ENCODE results near the gene MAB21L3.
A peak's percentile ranks its signal among the peaks of the same experiment; 100 is the strongest.
"Not testable (repeated sequence)": the region's sequence is repeated elsewhere in the genome, so short reads cannot be mapped to it uniquely, and the experiment has no call there.

Gene MAB21L3

DNA sequence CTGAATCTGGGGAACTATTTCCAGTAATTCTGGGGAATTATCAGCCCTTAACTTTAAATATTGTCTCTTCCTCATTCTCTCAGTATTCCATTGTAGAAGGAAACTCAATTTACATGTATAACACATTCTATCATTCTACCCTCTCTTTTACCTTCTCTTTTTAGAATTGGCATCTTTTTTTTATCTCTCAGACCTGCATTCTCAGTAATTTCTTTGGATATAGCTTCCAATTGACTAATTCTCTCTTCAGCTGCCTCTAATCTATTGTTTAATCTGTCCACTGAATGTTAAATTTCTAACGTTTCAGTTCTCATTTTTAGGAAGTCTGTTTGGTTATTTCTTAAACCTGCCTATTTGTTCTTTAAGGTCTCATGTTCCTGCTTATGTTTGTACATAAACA, 33.0 kb downstream of the MAB21L3 start:
- DNase-seq: no peak

DNA sequence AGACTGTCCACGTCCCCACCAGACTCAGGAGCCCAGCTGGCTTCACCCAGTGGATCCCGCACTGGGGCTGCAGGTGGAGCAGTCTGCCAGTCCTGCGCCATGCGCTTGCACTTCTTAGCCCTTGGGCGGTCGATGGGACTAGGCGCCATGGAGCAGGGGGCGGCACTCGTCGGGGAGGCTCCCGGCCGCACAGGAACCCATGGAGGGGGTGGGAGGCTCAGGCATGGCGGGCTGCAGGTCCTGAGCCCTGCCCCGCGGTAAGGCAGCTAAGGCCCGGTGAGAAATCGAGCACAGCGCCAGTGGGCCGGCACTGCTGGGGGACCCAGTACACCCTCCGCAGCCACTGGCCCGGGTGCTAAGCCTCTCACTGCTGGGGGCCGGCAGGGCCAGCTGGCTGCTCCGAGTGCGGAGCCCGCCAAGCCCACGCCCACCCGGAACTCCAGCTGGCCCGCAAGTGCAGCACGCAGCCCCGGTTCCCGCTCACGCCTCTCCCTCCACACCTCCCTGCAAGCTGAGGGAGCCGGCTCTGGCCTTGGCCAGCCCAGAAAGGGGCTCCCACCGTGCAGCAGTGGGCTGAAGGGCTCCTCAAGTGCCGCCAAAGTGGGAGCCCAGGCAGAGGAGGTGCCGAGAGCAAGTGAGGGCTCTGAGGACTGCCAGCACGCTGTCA, 35.4 kb downstream of the MAB21L3 start:
- not testable (repeated sequence) for DNase-seq

DNA sequence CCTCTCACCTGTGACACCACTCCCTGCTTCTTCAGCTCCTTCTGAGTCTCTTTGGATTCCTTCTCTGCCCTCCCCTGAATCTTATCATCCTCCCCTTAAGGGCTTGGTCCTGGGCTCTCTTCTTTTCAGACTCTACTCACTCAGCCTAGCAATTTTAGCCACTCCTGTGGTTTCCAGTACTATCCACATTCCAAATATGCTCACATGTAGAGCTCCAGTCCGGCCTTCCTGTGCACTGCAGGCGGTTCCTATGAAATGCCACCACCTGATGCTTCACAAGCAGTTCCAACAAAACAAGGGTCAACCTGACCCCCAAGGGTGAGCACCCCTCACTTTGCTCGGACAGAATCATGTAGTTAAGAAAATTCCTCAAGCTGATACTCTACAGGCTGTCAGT, 35.9 kb downstream of the MAB21L3 start:
- DNase-seq: no peak

DNA sequence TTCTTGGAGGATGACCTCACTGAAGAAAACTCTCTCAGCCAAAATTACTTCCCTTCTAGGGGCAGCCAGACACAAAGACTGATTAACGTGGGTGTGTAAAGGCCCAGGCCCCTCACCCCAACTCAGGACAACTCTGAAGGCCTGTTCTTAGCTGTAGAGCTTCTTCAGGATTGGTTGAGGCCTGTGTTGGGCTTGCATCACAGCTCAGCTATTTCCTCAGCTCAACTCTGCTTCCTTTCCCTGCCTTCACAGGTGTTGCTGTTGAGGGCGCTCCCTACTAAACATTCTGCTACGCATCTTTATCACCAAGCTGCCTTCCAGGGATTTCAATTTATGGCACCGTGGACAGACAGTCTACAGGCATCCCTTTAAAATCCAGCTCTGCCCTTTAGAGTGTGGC, 36.8 kb downstream of the MAB21L3 start:
- no peak for DNase-seq

DNA sequence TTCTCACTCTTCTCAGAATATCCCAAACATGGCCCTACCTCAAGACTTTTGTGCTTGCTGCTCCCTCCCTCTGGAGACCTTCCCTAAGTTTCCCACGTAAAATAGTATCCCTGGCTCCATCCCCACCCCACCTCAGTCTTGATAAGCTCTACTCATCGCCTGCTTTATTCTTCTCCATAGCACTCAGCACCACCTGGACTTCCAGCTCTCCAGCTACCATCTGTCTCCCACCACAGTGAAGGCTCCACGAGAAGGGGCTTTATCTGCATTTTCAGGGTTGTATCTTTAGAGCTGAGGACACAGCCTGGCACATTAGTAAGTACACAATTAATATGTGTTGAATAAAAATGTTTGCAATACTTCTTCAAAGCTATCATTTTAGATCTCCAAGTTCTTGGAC, 37.8 kb downstream of the MAB21L3 start:
- DNase-seq: no peak

DNA sequence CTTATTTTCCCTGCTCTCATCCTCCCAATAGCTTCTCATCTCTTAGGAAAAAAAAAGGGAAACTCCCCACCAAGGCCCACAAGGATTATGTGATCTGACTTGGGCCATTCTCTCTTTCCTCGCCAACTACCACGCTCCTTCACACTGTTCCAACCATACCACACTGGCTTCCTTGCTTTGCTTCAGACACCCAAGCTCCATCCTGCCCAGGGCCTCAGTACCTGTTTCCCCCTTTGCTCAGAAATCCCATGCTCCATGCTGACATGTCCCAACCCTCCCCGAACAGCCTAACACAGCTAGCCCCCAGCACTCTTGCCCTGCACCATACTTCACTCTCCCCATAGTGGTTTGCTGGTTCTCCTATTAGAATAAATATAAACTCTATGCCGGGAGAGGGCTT, 39.2 kb downstream of the MAB21L3 start:
- DNase-seq: no peak

DNA sequence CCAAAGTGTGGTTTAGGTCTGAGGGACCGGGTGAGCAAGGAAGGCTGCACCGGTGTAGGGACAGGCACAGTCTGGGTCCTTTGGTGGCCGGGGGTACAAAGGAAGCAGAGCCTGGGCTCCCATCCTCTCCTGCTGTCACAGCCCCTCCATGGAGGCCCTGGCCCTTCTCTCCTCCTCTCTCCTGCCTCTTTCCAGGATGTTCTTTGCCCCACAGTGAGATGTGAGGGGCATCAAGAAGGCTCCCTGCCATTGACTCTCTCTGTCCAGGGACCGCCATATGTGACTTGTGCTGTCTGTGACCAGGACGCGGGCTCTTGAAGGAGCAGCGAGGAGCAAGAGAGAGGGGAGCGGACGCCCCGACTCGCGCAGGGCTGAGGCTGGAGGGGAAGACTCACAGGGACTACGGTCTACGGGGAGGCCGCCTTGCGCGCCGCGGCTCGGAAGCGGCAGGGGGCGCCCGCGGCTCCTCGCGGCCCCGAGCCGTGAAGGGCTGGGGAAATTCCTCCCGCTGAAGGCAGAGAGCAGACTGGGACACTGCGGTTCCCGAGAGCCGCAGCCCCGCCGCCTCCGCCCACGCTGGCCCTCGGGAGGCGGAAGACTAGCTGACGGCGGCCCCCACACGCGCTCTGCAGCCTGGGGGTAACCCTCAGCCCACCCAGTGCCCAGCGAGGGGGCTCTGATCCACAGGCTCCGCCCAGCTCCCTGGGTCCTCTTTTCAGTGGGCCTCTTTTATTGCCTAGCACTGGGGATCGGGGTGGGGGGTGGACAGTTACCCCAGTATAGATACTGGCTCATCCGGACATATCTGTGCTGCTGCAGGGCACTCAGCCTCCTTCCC, 40.8 kb downstream of the MAB21L3 start:
- DNase-seq: peak; percentile 66

DNA sequence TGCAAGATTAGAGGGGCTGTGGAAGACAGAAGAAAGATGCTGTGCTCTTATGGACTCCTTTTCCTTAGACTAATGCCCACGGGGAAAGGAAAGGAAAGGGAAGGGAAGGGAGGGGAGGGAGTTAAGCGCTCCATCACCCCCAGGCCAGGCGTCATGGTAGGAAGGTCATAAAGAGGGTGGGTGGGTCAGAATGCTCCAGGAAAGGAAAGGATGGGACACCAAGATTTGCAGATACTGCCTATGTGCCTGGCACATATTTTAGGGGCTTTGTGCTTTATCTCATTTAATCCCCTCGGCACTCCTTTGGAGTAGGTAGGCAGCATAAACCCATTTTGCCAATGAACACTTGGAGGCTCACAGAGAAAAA, 41.4 kb downstream of the MAB21L3 start:
- DNase-seq: no peak

DNA sequence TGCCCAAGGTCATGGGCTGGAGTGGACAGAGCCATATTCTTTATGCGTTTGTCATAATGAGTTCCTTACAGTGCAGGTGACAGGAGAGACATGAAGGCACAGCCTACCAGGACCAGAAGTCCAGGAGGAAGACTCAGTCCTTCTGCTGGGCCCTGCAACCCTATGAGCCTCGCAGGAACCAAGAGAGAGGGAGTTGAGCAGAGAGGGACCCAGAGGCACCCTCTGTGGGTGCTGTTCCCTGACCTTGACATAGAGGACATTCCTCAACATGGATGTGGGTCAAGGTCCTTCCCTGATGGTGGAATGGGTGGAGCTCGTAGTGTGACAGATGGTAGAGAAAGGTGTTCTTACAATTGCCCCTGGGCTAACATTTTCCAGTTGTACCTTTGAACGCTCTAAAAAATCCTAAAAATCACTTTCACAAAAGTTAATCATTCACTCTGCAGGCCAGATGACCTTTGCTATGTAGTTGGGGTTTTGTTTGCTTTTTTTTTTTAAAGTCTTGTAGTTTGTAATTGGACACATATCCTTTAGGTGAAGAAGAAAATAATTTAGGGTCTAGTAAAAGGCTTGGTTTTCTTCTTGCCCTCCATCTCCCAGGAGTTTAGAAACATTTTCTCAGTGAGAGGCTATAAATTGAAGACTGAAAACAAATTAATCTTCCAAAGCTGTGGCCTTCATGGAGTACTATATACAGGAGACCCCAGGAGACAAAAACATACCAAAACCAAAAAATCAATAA, 41.9 kb downstream of the MAB21L3 start:
- no peak for DNase-seq

DNA sequence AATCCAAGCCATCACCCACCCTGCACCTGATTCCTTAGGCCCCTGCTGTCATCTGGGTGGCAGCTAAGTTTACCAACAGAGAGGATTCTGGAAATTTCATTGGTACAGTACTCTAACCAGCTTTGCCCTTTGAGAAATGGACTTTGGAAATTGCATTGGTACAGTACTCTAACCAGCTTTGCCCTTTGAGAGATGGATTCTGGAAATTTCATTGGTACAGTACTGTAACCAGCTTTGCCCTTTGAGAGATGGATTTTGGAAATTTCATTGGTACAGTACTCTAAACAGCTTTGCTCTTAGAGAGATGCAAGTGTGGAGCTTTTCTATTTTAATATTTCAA, 42.5 kb downstream of the MAB21L3 start:
- no peak for DNase-seq

DNA sequence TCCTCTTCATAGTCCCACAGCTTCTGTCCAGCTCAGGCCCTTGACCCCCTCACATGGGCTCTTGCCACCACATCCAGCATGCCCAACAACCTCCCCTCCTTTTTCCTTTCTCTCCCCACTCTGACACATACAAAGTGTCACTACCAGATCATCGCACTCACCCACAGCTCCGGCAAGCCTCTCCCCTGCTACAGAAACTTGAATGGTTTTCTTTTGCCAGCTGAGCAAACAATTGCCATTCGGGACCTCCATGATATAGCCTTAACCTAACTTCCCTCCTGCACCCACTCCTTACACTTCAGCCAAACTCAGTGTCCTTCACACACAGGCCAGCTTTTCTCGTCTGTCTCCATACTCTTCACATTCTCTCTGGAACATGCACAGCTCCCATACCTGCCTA, 43.3 kb downstream of the MAB21L3 start:
- DNase-seq: no peak

DNA sequence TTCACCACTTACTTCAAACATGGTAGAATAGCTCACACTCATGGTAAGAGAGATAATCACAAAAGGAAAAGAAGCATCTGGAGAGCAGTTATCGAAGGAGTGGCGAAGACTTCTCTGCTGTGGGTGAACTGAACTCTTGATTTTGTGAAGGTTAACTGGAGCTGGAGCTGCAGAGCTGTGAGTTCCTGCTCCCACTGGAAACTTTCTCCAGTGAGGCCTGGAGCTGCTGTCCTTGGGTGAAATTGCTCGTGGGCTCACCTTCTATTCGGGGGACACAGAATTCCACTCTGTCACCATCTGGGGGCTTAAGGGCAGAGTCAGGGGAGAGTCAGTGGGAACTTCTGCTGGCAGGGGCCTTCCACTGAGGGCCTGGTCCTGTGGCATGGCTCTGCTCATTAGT, 45.9 kb downstream of the MAB21L3 start:
- DNase-seq: no peak

DNA sequence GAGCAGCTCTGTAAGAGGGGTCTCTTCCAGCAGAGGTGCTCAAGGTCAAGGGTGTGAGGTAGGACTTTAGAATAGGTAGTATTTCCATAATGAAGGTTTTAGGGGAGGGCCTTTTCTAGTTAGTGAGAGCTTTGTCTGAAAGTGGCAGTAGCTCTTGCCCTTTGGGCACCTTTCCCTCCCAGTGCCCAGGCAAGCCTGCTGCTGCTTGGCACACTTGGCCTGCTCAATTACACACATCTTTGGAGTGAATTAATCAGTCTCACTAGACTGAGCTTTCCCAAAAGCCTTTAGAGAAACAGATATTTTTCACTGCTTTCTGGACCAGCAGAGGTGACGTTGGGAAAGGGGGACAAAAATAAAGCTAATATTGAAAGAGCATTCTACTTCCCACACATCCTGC, 48.0 kb downstream of the MAB21L3 start:
- no peak for DNase-seq

DNA sequence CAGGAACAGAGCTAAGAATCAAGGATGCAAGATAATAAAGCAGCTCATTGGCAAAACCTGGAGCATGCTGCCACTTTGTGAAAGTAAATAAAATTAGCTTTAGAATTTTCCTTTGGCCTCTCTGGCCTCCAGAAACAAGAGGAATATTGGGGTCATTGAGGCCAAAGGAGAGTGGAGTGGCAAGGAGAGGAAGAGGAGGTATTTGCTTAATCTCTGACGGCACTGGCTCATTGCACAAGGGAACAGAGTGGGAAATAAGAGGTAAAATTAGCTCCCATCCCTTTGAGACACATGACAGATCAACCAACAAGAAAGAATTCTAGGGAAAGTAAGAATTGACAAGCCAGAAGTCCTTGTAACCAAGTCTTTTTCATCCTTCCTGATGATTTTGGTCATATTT, 48.4 kb downstream of the MAB21L3 start:
- DNase-seq: no peak

DNA sequence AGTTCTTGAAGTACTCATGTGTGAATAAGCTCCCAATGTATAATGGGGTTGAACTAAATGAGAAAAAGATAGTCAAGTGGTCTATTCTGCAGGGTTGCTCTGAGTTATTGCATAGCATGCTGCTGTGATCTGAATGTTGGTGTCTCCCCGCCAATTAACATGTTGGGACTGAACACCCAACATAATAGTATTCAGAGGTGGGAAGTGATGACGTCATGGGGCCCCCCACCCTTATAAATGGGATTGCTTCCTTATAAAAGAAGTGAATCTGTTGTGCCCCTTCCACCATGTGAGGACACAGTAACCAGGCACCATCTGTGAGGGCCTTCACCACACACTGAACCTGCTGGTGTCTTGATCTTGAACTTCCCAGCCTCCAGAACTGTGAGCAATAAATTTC, 50.2 kb downstream of the MAB21L3 start:
- no peak for DNase-seq

DNA sequence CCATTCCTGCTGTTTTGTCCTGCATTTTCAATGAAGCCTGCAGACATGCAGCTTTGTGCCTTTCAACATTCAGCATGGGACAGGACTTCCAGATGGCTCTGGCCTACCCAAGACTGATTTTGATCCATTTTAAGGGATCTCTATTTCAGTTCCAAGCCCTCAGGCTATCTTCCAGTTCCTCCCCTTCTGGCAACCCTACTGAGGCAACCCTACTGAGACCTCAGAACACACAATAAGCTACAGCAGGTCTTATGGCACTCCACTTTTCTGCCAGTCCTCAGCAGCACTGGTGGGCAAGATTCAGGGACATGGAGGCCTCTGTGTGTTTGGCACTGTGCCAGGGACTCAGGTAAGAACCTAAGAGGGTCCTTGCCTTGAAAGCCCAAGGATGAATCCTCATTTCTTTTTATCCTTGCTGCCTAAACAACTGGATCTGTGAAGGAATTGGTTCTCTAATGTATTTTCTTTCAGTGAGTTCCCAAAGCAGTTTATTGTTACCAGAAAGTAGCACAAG, 50.7 kb downstream of the MAB21L3 start:
- DNase-seq: no peak

DNA sequence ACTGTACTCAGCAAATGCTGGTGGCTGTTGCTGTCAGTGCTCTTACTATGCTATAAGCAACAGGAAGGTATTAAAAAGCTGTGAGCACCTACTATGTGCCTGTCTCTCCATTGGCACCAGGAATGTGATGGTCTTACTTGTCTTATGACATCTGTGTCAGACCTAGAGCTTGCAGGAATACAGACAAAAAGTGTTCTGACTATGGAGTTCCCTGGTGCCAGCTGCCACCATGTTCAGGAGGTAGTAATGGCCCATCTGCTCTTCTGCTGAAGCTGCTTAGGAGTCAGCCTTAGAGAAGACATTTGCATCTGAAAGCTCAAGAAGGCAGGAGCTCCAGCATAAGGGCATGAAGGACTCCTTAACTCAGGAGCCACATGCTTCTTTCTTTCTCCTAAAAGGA, 52.3 kb downstream of the MAB21L3 start:
- DNase-seq: no peak

DNA sequence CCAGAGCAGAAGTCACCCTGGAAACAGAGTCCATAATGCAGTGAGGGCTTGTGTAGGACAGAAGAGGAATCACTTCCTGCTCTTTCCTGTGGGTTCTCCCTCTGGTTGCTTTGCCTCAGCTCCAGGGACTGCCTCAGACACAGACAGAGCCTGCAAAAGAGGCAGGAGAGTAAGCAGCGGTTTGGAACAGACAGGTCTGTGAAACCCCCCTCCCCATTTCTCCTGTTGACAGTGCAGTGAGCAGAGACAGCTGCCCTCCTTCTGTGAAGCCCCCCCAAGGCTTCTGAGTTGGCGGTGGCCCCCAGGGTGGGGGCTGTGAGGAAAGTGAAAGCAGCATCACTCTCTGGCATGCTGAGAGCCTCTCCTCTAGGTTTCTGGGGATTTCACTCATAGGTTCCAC, 53.0 kb downstream of the MAB21L3 start:
- no peak for DNase-seq

DNA sequence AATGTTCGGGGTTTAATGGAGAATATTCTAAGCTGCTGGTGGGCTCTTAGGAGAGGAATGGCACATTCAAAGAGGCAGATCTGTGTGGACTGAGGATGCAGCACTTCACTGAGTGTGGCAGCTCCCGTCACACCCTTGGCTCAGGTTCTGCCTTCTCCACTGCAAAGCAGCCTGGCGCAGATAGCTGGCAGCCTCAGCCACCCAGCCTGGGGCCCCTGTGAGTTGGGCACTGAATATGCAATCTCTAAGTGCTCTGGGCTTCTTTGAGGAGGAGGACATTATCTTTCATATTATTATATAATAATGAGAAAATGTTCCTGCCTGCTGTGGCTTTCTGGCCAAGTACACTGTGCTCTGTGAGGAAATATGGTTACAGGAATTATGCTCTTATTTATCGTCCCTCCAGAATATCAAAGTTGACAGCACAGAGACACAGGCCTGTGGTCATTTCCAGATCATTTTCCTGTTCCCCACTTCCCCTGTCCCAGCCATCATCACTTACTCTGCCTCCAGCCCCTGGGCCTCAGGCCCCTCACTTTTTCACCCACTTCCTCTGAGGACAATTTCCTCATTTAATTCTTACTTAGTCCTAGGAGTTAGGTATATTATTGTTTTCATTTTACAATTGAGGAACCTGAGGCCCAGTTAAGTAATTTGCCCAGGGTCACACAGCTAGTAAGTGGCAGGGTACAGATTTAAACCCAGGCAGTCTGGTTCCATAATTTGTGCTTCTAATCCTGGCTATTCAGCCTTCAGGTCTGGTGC, 53.6 kb downstream of the MAB21L3 start:
- DNase-seq: no peak

DNA sequence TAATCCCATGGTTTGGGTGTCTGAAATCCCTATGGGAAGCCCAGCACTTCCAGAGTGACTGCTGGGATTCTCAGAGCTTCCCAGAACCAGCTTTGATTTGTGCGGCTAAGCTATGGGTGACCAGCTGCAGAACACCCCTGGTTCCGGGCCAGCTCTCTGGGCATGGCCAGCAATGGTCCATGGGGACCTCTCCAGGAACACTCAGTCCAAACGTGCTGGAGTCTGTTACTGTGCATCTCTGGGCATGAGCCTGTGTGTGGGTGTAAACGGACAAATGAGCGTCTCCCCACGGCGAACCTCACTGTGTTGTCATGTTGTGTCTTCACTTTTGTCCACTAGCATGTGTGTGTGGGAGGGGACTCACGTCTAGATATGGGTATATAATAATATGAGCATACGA, 54.4 kb downstream of the MAB21L3 start:
- no peak for DNase-seq

DNA sequence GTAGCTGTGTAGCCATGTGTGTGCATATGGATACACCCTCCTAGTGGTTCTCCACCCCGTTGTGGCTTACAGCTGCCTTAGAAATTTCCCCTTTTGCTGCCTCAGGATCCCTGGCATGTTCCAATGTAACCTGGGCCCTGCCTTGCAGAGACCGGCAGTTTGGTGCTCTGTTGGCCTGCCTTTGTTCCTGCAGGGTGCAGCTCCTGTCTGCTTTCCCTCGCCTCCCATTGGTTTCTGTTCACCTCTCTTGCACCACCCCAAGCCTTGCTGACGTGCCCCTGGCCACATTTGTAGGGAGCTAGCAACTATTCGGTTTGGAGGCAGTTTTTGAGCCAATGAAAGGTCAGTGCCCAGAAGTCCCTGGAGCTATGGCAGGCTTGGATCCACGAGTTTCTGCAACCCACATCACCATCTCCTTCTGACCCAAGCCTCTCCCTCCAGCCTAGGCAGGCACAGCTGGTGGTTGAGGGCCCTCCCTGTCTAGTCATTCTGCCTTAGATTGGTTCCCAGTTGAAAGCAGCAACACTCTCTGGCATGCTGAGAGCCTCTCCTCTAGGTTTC, 54.9 kb downstream of the MAB21L3 start:
- DNase-seq: no peak

DNA sequence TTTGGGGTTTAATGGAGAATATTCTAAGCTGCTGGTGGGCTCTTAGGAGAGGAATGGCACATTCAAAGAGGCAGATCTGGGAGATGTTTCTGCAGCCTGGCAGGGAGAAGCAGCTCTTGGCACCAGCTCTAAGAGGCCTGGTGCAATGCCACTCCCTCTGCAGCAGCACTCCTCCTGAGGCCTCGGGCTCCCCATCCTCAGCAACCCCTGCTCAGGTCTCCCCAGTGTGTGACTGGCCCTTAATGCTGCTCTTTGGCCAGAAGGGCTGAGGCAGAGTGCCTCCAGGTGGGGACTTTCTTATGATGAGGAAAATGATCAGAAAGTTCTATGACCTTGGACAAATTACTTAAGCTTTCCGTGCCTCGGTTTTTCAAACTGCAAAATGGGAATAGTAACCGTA, 55.5 kb downstream of the MAB21L3 start:
- DNase-seq: no peak

Data from NCI-H1694 treated with DMSO at 0.1 percent for 48 hours (cell line).